IMR-90 (cell line): ENCODE data around the gene AADACL4. TPM values are rescaled to one million over a fixed set of nuclear protein-coding genes. Genes with fewer than 3 reads are reported as not detected.

ENCODE experiments used
- ATAC-seq: fragments of 200-7000 bp; cut with Tn5 transposase; 2 replicates; pipeline ENCODE4 v1.9.1; 2020; ENCODE audit warnings: low read depth, mild to moderate bottlenecking, moderate library complexity
- BruUV-seq: library from RNA; stranded (reverse); fragments of 400-500 nt; replicated peaks from 2 replicates; lab custom pipeline; 2021; lab: Mats Ljungman, UMichigan
- CTCF ChIA-PET: fragments of 300-600 bp; formaldehyde crosslinking; extraction: SDS; loops from one replicate; lab custom pipeline; 2021; ENCODE audit warnings: antibody characterized with exemption; lab: Yijun Ruan, JAX
- POLR2A ChIA-PET: fragments of 300-600 bp; sonication (Branson Sonifier 250); formaldehyde crosslinking; loops from one replicate; lab custom pipeline; 2022; ENCODE audit warnings: antibody characterized with exemption; ENCODE audit not compliant: unreplicated experiment; lab: Charles Lee
- DNase-seq: peaks from one replicate; pipeline ENCODE4 v3.0.0; 2013
- H2AFZ ChIP-seq: replicated peaks from 2 replicates; pipeline ENCODE3; 2013; ENCODE audit warnings: low read length, mild to moderate bottlenecking; ENCODE audit not compliant: poor library complexity
- H2AK5ac ChIP-seq: 2 replicates; pipeline ENCODE4 v1.6.1; 2013; ENCODE audit warnings: low read depth, low read length, inconsistent platforms
- H2AK9ac ChIP-seq: replicated peaks from 2 replicates; pipeline ENCODE3; 2013; ENCODE audit warnings: mild to moderate bottlenecking, low read depth, low read length, moderate library complexity; ENCODE audit not compliant: poor library complexity
- H2BK120ac ChIP-seq: 2 replicates; pipeline ENCODE4 v1.6.1; 2013; ENCODE audit warnings: low read depth, low read length, inconsistent platforms
- H2BK15ac ChIP-seq: 3 replicates; pipeline ENCODE4 v1.6.1; 2013; ENCODE audit warnings: low read depth, low read length, inconsistent platforms
- H2BK20ac ChIP-seq: 2 replicates; pipeline ENCODE4 v1.6.1; 2013; ENCODE audit warnings: low read depth, mild to moderate bottlenecking, inconsistent platforms, low read length, moderate library complexity
- H2BK5ac ChIP-seq: 2 replicates; pipeline ENCODE4 v1.6.1; 2013; ENCODE audit warnings: mild to moderate bottlenecking, low read depth, low read length, inconsistent platforms; ENCODE audit not compliant: poor library complexity, severe bottlenecking
- H3K14ac ChIP-seq: replicated peaks from 2 replicates; pipeline ENCODE4 v1.6.1; 2013; ENCODE audit warnings: low read depth, low read length, inconsistent platforms
- H3K18ac ChIP-seq: 2 replicates; pipeline ENCODE4 v1.6.1; 2013; ENCODE audit warnings: low read depth, low read length, control low read depth
- H3K23ac ChIP-seq: 2 replicates; pipeline ENCODE4 v1.6.1; 2013; ENCODE audit warnings: low read depth, low read length, inconsistent platforms
- H3K27ac ChIP-seq: 2 replicates; pipeline ENCODE4 v1.5.1; 2013; ENCODE audit warnings: mild to moderate bottlenecking, control low read depth, low read length; ENCODE audit not compliant: insufficient read depth
- H3K27me3 ChIP-seq: 2 replicates; pipeline ENCODE4 v1.6.1; 2013; ENCODE audit warnings: low read length; ENCODE audit not compliant: control insufficient read depth, insufficient read depth
- H3K36me3 ChIP-seq: 2 replicates; pipeline ENCODE4 v1.6.1; 2013; ENCODE audit warnings: low read length, mixed read lengths; ENCODE audit not compliant: control insufficient read depth, insufficient read depth
- H3K4ac ChIP-seq: 2 replicates; pipeline ENCODE4 v1.6.1; 2013; ENCODE audit warnings: low read depth, low read length, inconsistent platforms
- H3K4me1 ChIP-seq: 2 replicates; pipeline ENCODE4 v1.6.1; 2013; ENCODE audit warnings: low read length, mixed read lengths; ENCODE audit not compliant: control insufficient read depth, insufficient read depth
- H3K4me2 ChIP-seq: 2 replicates; pipeline ENCODE4 v1.6.1; 2013; ENCODE audit warnings: low read depth, mild to moderate bottlenecking, control low read depth, low read length, moderate library complexity
- H3K4me3 ChIP-seq: 2 replicates; pipeline ENCODE4 v1.5.1; 2013; ENCODE audit warnings: low read depth, mild to moderate bottlenecking, control low read depth, low read length, moderate library complexity; ENCODE audit not compliant: insufficient read depth
- H3K56ac ChIP-seq: 2 replicates; pipeline ENCODE4 v1.6.1; 2013; ENCODE audit warnings: low read length, inconsistent platforms; ENCODE audit not compliant: insufficient read depth; ENCODE audit errors: extremely low read depth
- H3K79me1 ChIP-seq, 2 experiments: 2 replicates each; pipeline ENCODE4 v1.6.1; 2013; ENCODE audit warnings: low read length in 2 of 2, inconsistent platforms in 1 of 2, low read depth in 1 of 2
- H3K9ac ChIP-seq: 2 replicates; pipeline ENCODE4 v1.6.1; 2013; ENCODE audit warnings: low read depth, low read length, control low read depth
- H3K9me1 ChIP-seq: 2 replicates; pipeline ENCODE4 v1.6.1; 2013; ENCODE audit warnings: low read length, inconsistent platforms; ENCODE audit not compliant: insufficient read depth
- H3K9me3 ChIP-seq: 2 replicates; pipeline ENCODE4 v1.6.1; 2013; ENCODE audit warnings: low read length; ENCODE audit not compliant: control insufficient read depth, insufficient read depth
- H4K20me1 ChIP-seq: 2 replicates; pipeline ENCODE4 v1.6.1; 2013; ENCODE audit warnings: low read length, inconsistent platforms; ENCODE audit not compliant: insufficient read depth
- H4K5ac ChIP-seq: 2 replicates; pipeline ENCODE4 v1.6.1; 2013; ENCODE audit warnings: mild to moderate bottlenecking, low read depth, low read length, control low read depth
- H4K8ac ChIP-seq, 2 experiments: 2 replicates each; pipeline ENCODE4 v1.6.1; 2013; ENCODE audit warnings: low read depth in 2 of 2, low read length in 2 of 2, control low read depth in 1 of 2, inconsistent platforms in 1 of 2
- H4K91ac ChIP-seq: 2 replicates; pipeline ENCODE4 v1.6.1; 2013; ENCODE audit warnings: low read depth, low read length, inconsistent platforms; ENCODE audit not compliant: insufficient read depth
- BHLHE40 ChIP-seq: fragments of 150-350 bp; IDR thresholded peaks from 2 replicates; pipeline ENCODE4 v1.6.1; 2016; ENCODE audit warnings: mild to moderate bottlenecking, low read depth, low read length
- CEBPB ChIP-seq: IDR thresholded peaks from 2 replicates; pipeline ENCODE4 v1.6.1; 2012; ENCODE audit warnings: low read depth, low read length, improper control_type of control experiment
- CTCF ChIP-seq: conservative IDR thresholded peaks from 2 replicates; pipeline ENCODE4 v1.5.1; 2012; ENCODE audit warnings: mild to moderate bottlenecking, low read depth, low read length, improper control_type of control experiment
- ELK1 ChIP-seq: fragments of 150-350 bp; IDR thresholded peaks from 2 replicates; pipeline ENCODE4 v1.6.1; 2016; ENCODE audit warnings: low read depth, mild to moderate bottlenecking, low read length, moderate library complexity, borderline replicate concordance
- MAFK ChIP-seq: IDR thresholded peaks from 2 replicates; pipeline ENCODE4 v1.6.1; 2012; ENCODE audit warnings: low read depth, low read length, improper control_type of control experiment
- MXI1 ChIP-seq: IDR thresholded peaks from 2 replicates; pipeline ENCODE4 v1.6.1; 2012; ENCODE audit warnings: low read depth, mild to moderate bottlenecking, low read length, moderate library complexity, borderline replicate concordance
- NFE2L2 ChIP-seq: fragments of 150-350 bp; IDR thresholded peaks from 2 replicates; pipeline ENCODE4 v1.6.1; 2016; ENCODE audit warnings: low read depth, mild to moderate bottlenecking, low read length
- POLR2A ChIP-seq: IDR thresholded peaks from 2 replicates; pipeline ENCODE4 v1.6.1; 2012; ENCODE audit warnings: mild to moderate bottlenecking, low read depth, low read length
- RAD21 ChIP-seq: IDR thresholded peaks from 2 replicates; pipeline ENCODE4 v1.6.1; 2012; ENCODE audit warnings: low read length, improper control_type of control experiment
- RCOR1 ChIP-seq: IDR thresholded peaks from 2 replicates; pipeline ENCODE4 v1.6.1; 2012; ENCODE audit warnings: mild to moderate bottlenecking, low read length, improper control_type of control experiment; ENCODE audit not compliant: insufficient replicate concordance
- RFX5 ChIP-seq: IDR thresholded peaks from 2 replicates; pipeline ENCODE4 v1.8.0; 2012; ENCODE audit warnings: low read depth, mild to moderate bottlenecking, low read length, moderate library complexity
- SMC3 ChIP-seq: fragments of 150-350 bp; IDR thresholded peaks from 2 replicates; pipeline ENCODE4 v1.6.1; 2016; ENCODE audit warnings: low read depth, mild to moderate bottlenecking, antibody characterized with exemption, low read length, moderate library complexity
- WGBS, 2 experiments: methylation state at CpG; one replicate each; pipeline versions ENCODE4 v1.1.5 to v1.1.7; 2013; ENCODE audit warnings: missing lambda C conversion rate in 2 of 2; ENCODE audit not compliant: insufficient read length in 1 of 2; ENCODE audit errors: extremely low coverage in 2 of 2; 5-methylcytosine and 5-hydroxymethylcytosine counted together
- dilution Hi-C: fragments of 300-500 bp; cut with HindIII; formaldehyde crosslinking; loops from one replicate; pipeline ENCODE4 v1.14.3; 2018; ENCODE audit warnings: low sequenced_read_pairs; ENCODE audit not compliant: unreplicated experiment
- in situ Hi-C: fragments of 300-500 bp; cut with MboI; formaldehyde crosslinking; loops from 3 replicates; pipeline ENCODE4 v1.14.3; 2019; ENCODE audit warnings: low sequenced_read_pairs, inconsistent platforms, mixed read lengths
- intact Hi-C: fragments of 100-400 bp; cut with micrococcal nuclease; formaldehyde crosslinking; loops from 2 replicates; pipeline ENCODE4 v1.10.0; 2022
- polyA plus RNA-seq, 3 experiments: library from polyadenylated mRNA; depleted of rRNA; stranded (reverse); fragments of >200 nt; gene quantifications; 2 replicates each; pipeline ENCODE4 v1.2.3, GENCODE V29; 2012; ENCODE audit warnings: low replicate concordance in 1 of 3
- total RNA-seq: library from RNA; depleted of rRNA; stranded (reverse); fragments of >200 nt; gene quantifications from 2 replicates; pipeline ENCODE4 v1.2.3, GENCODE V29; 2012

Gene AADACL4
- total and polyA plus RNA-seq, 2 of the 4 experiments (the other 2 are of a cell fraction) = not detected

- no peaks in the 10 kb centered on the region for H3K4me1 ChIP-seq
- TF ChIP-seq MAFK (no peak), ELK1 (no peak), CEBPB (no peak), BHLHE40 (no peak), RAD21 (no peak), NFE2L2 (no peak), CTCF (no peak), RFX5 (no peak), POLR2A (no peak), RCOR1 (no peak), MXI1 (no peak), SMC3 (no peak)
- no peak for DNase-seq
- H2AK9ac ChIP-seq = no peak overlapping the region
- H3K36me3 ChIP-seq = no peaks in the 10 kb centered on the region
- H3K27ac ChIP-seq = no peak overlapping the region
- H3K79me1 ChIP-seq = no peaks in the 10 kb centered on the region
- no peak overlapping the region for H2BK5ac ChIP-seq
- POLR2A ChIA-PET = no interaction called here
- 50% methylated on average over 1 of the region's 1 CpG; no CpG with 5 or more reads in 1 of the 2 experiments for WGBS, 2 experiments
- intact Hi-C loops (no loop called here), in situ Hi-C loops (no loop called here), dilution Hi-C loops (no loop called here)
- no peak overlapping the region for H4K5ac ChIP-seq
- H3K4me3 ChIP-seq = no peak overlapping the region
- H3K9me1 ChIP-seq = no peaks in the 10 kb centered on the region
- no peak overlapping the region for H2BK20ac ChIP-seq
- H3K14ac ChIP-seq = no peak overlapping the region
- H3K9me3 ChIP-seq = no peaks in the 10 kb centered on the region
- no peak overlapping the region for H3K4ac ChIP-seq
- BruUV-seq = no TSS peak
- no peak overlapping the region for H4K91ac ChIP-seq
- H3K4me2 ChIP-seq = no peak overlapping the region
- no peak overlapping the region for H3K9ac ChIP-seq
- no peaks in the 10 kb centered on the region for H3K27me3 ChIP-seq
- no peak for ATAC-seq
- no peak overlapping the region for H2AK5ac ChIP-seq
- no peak overlapping the region for H3K56ac ChIP-seq
- H4K20me1 ChIP-seq = no peaks in the 10 kb centered on the region
- CTCF ChIA-PET = no interaction called here
- no peak overlapping the region for H3K23ac ChIP-seq
- H2BK15ac ChIP-seq = no peak overlapping the region
- H2AFZ ChIP-seq = no peak overlapping the region
- H3K18ac ChIP-seq = no peak overlapping the region
- no peak overlapping the region for H4K8ac ChIP-seq
- no peak overlapping the region for H2BK120ac ChIP-seq
Observed at GRCh38 chr1:12712076-12712475, 68.2 kb downstream of the AADACL4 start.
